BLaER1 treated with 17β-estradiol and CSF1 and Interleukin-3, amounts not matched to agents 10 nM and 100 nM (cell line): Measurements from ENCODE around the gene DHX38.

Experiments
- H3K27ac ChIP-seq, 11 experiments: shearing (Covaris generic); formaldehyde crosslinking; 2 replicates each; pipeline ENCODE4 v1.8.1; 2022
- H3K27me3 ChIP-seq, 11 experiments: shearing (Covaris generic); formaldehyde crosslinking; 2 replicates each; pipeline ENCODE4 v1.8.1; 2022
- H3K36me3 ChIP-seq, 11 experiments: shearing (Covaris generic); formaldehyde crosslinking; 2 replicates each; pipeline ENCODE4 v1.8.1; 2022
- H3K4me1 ChIP-seq, 10 experiments: shearing (Covaris generic); formaldehyde crosslinking; 2 replicates each; pipeline ENCODE4 v1.8.1; 2022
- H3K4me2 ChIP-seq, 11 experiments: shearing (Covaris generic); formaldehyde crosslinking; 2 replicates each; pipeline ENCODE4 v1.8.1; 2022
- H3K4me3 ChIP-seq, 10 experiments: shearing (Covaris generic); formaldehyde crosslinking; 2 replicates each; pipeline ENCODE4 v1.8.1; 2022
- H3K9ac ChIP-seq, 11 experiments: shearing (Covaris generic); formaldehyde crosslinking; 2 replicates each; pipeline ENCODE4 v1.8.1; 2022
- H3K9me3 ChIP-seq, 11 experiments: shearing (Covaris generic); formaldehyde crosslinking; replicated peaks in 1 of 11; 2 replicates each; pipeline ENCODE4 v1.8.1; 2022
- H4K20me1 ChIP-seq, 11 experiments: shearing (Covaris generic); formaldehyde crosslinking; 2 replicates each; pipeline ENCODE4 v1.8.1; 2022
- Cebpa-rat ChIP-seq, 11 experiments: shearing (Covaris generic); IDR thresholded peaks; 2 replicates each; pipeline ENCODE4 v1.8.1; 2022

Gene DHX38

DNA sequence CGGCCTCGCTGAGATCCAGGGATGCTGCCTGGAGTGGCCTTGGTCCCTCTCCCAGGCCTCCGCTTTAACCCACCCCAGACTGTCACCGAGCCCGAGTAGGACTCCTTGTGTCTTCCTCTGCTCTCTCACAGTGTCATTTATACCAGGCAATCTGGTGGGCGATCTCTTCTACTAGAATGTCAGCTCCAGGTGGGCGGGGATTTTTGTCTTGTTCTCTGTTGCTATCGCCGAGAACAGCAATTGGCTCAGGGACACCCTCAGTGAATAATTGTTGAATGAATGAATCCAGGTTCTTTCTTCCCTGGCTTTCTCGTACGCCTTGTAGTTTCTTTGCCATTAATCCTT lies 591 bp downstream of the DHX38 start:
- Histone ChIP-seq H3K36me3 (peaks cover 52 to 63% (median 56%) of the 10 kb centered on the region in 11 experiments), H3K27ac (peak overlapping the region; percentile 81 to 93 (median 90))
- TF ChIP-seq Cebpa-rat (IDR thresholded peaks at IDR 0.05): no peak

DNA sequence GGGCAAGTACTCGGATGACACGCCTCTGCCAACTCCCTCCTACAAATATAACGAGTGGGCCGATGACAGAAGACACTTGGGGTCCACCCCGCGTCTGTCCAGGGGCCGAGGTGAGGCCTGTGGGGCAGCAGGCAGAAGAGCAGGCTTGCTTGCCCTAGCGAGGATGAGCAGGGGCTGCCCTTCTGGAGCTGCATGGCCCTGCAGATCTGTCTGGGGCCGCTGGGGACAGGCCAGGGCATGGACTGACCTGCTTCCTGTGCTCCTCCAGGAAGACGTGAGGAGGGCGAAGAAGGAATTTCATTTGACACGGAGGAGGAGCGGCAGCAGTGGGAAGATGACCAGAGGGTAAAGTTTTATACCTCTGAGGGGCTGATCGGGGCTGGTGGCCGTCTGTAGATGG lies 5.3 kb downstream of the DHX38 start:
- no peaks in the 10 kb centered on the region for H3K9me3 ChIP-seq
- no peaks in the 10 kb centered on the region for H3K27me3 ChIP-seq
- no peak for TF ChIP-seq Cebpa-rat (IDR thresholded peaks at IDR 0.05)
- peaks cover 4 to 97% (median 64%) of the 10 kb centered on the region in 11 experiments; a peak in 20 of 22 replicates for H4K20me1 ChIP-seq
- H3K27ac ChIP-seq: no peak overlapping the region
- no peak overlapping the region for H3K9ac ChIP-seq
- no peak overlapping the region for H3K4me3 ChIP-seq
- H3K4me2 ChIP-seq: no peak overlapping the region
- H3K36me3 ChIP-seq: peaks cover 81 to 85% (median 82%) of the 10 kb centered on the region in 11 experiments
- peaks cover 18 to 27% (median 24%) of the 10 kb centered on the region in 10 experiments for H3K4me1 ChIP-seq

More for the DNA sequence above, 591 bp downstream of the DHX38 start:
- H3K4me2 ChIP-seq: peak overlapping the region; percentile 84 to 97 (median 93)
- peaks cover 31 to 42% (median 37%) of the 10 kb centered on the region in 10 experiments for H3K4me1 ChIP-seq
- H3K4me3 ChIP-seq: peak overlapping the region; percentile 73 to 99 (median 90)
- peaks cover 12 to 87% (median 56%) of the 10 kb centered on the region in 11 experiments; a peak in 20 of 22 replicates for H4K20me1 ChIP-seq
- no peaks in the 10 kb centered on the region for H3K9me3 ChIP-seq
- H3K9ac ChIP-seq: peak overlapping the region; percentile 81 to 95 (median 92)
- no peaks in the 10 kb centered on the region for H3K27me3 ChIP-seq

DNA sequence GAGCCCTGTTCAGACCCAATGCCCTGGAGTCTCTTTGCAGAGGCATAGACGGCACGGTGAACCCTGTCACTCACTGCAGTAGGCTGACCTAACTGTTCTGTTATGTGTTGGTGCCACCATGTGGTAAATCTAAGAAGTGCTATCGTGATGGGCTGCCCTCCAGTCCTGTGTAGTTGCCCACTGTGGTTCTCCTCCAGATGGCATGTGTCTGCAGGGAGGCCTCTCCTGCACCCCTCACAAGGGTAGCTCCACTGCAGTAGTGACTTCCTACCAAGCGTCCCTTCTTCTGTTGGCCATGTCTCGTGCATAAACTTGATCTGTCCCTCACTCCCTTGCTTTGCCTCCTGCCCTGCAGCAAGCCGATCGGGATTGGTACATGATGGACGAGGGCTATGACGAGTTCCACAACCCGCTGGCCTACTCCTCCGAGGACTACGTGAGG lies 5.8 kb downstream of the DHX38 start:
- Histone ChIP-seq H3K4me1 (peaks cover 18 to 27% (median 23%) of the 10 kb centered on the region in 10 experiments), H3K36me3 (peaks cover 85 to 90% (median 86%) of the 10 kb centered on the region in 11 experiments), H3K9me3 (no peaks in the 10 kb centered on the region), H3K27me3 (no peaks in the 10 kb centered on the region), H3K4me2 (no peak overlapping the region), H3K4me3 (no peak overlapping the region), H3K27ac (no peak overlapping the region), H4K20me1 (peaks cover 4 to 93% (median 68%) of the 10 kb centered on the region in 11 experiments; a peak in 20 of 22 replicates), H3K9ac (no peak overlapping the region)
- no peak for TF ChIP-seq Cebpa-rat (IDR thresholded peaks at IDR 0.05)

DNA sequence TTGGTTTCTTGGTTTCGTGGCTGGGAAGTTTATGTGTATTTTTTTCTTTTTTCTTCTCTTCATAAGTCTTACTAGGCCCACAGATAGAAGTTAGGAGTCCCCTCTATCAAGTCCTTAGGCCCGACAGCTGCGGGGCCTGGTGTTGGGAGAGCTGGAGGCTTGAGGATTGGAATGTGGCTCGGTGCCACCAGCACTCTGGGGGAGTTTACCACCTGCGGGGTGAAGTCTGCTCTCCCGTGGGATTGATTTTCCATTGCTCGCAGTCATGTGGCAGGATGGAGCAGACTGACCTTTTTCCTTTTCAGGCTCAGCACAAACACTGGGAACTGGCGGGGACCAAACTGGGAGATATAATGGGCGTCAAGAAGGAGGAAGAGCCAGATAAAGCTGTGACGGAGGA lies 7.5 kb downstream of the DHX38 start:
- H3K27ac ChIP-seq: no peak overlapping the region
- peak overlapping the region in 5 of 11 experiments; percentile 1 to 37 (median 5); a peak in 4 of 22 replicates for H3K9ac ChIP-seq
- H3K4me3 ChIP-seq: no peak overlapping the region
- H3K9me3 ChIP-seq: no peaks in the 10 kb centered on the region
- H3K36me3 ChIP-seq: peaks cover 99 to 100% (median 100%) of the 10 kb centered on the region in 11 experiments
- no peaks in the 10 kb centered on the region for H3K27me3 ChIP-seq
- H4K20me1 ChIP-seq: peaks cover 4 to 76% (median 52%) of the 10 kb centered on the region in 11 experiments; a peak in 19 of 22 replicates
- no peak for TF ChIP-seq Cebpa-rat (IDR thresholded peaks at IDR 0.05)
- no peak overlapping the region for H3K4me2 ChIP-seq
- H3K4me1 ChIP-seq: peaks cover 0 to 11% (median 8%) of the 10 kb centered on the region in 10 experiments; a peak in 12 of 20 replicates

DNA sequence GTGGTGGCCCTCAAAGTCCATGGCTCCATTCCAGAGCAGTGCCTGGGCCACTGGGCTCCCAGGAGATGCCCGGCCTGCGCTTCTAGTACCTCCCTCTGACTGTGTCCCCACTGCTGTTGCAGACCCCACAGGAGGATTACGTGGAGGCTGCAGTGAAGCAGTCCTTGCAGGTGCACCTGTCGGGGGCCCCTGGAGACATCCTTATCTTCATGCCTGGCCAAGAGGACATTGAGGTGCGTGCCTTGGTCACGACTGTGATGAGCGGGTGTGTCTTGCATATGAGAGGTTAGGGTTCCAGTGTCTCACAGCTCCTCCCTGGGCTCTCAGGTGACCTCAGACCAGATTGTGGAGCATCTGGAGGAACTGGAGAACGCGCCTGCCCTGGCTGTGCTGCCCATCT lies 11.3 kb downstream of the DHX38 start:
- Histone ChIP-seq H4K20me1 (peaks cover 0 to 54% (median 16%) of the 10 kb centered on the region in 11 experiments; a peak in 16 of 22 replicates), H3K36me3 (peaks cover 100% of the 10 kb centered on the region in 11 experiments), H3K27ac (no peak overlapping the region), H3K4me2 (no peak overlapping the region), H3K27me3 (no peaks in the 10 kb centered on the region), H3K9ac (no peak overlapping the region), H3K4me1 (peaks cover 0 to 11% (median 8%) of the 10 kb centered on the region in 10 experiments; a peak in 11 of 20 replicates), H3K9me3 (no peaks in the 10 kb centered on the region), H3K4me3 (no peak overlapping the region)
- TF ChIP-seq Cebpa-rat (IDR thresholded peaks at IDR 0.05): no peak

DNA sequence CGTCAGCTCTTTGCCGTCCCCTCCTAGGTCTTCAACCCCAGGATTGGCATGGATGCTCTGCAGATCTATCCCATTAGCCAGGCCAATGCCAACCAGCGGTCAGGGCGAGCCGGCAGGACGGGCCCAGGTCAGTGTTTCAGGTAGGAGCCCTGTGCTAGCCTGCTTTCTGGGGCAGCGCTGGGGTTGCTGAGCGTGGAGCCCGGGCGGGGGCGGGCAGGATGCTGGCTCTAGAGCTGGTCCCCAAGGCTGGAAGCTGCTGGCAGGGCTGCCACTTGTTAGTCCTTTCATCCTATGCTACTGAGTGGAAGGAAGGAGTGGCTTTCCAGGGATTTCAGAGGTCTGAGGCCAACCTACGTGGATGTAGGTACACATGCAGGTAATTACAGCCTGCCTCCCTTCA lies 12.3 kb downstream of the DHX38 start:
- H3K4me3 ChIP-seq: no peak overlapping the region
- H3K4me1 ChIP-seq: peaks cover 0 to 11% (median 8%) of the 10 kb centered on the region in 10 experiments; a peak in 11 of 20 replicates
- H3K9ac ChIP-seq: no peak overlapping the region
- H3K9me3 ChIP-seq: no peaks in the 10 kb centered on the region
- H3K4me2 ChIP-seq: no peak overlapping the region
- H3K27me3 ChIP-seq: no peaks in the 10 kb centered on the region
- no peak for TF ChIP-seq Cebpa-rat (IDR thresholded peaks at IDR 0.05)
- H3K27ac ChIP-seq: no peak overlapping the region
- peaks cover 100% of the 10 kb centered on the region in 11 experiments for H3K36me3 ChIP-seq
- H4K20me1 ChIP-seq: peaks cover 0 to 48% (median 8%) of the 10 kb centered on the region in 11 experiments; a peak in 13 of 22 replicates

DNA sequence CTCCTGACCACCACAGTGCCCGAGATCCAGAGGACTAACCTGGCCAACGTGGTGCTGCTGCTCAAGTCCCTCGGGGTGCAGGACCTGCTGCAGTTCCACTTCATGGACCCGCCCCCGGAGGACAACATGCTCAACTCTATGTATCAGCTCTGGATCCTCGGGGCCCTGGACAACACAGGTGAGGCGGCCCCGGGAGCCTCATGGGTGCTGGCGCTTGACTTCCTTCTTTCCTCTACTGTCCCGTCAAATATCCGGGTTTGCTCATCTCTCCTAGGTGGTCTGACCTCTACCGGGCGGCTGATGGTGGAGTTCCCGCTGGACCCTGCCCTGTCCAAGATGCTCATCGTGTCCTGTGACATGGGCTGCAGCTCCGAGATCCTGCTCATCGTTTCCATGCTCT lies 13.7 kb downstream of the DHX38 start:
- Histone ChIP-seq H3K4me3 (no peak overlapping the region), H3K36me3 (peaks cover 100% of the 10 kb centered on the region in 11 experiments), H3K9me3 (no peaks in the 10 kb centered on the region), H3K27me3 (no peaks in the 10 kb centered on the region), H3K4me2 (no peak overlapping the region), H4K20me1 (peaks cover 0 to 46% (median 6%) of the 10 kb centered on the region in 11 experiments; a peak in 11 of 22 replicates), H3K27ac (no peak overlapping the region), H3K4me1 (peaks cover 0 to under 1% (median 0%) of the 10 kb centered on the region in 10 experiments; a peak in 1 of 20 replicates), H3K9ac (no peak overlapping the region)
- no peak for TF ChIP-seq Cebpa-rat (IDR thresholded peaks at IDR 0.05)

DNA sequence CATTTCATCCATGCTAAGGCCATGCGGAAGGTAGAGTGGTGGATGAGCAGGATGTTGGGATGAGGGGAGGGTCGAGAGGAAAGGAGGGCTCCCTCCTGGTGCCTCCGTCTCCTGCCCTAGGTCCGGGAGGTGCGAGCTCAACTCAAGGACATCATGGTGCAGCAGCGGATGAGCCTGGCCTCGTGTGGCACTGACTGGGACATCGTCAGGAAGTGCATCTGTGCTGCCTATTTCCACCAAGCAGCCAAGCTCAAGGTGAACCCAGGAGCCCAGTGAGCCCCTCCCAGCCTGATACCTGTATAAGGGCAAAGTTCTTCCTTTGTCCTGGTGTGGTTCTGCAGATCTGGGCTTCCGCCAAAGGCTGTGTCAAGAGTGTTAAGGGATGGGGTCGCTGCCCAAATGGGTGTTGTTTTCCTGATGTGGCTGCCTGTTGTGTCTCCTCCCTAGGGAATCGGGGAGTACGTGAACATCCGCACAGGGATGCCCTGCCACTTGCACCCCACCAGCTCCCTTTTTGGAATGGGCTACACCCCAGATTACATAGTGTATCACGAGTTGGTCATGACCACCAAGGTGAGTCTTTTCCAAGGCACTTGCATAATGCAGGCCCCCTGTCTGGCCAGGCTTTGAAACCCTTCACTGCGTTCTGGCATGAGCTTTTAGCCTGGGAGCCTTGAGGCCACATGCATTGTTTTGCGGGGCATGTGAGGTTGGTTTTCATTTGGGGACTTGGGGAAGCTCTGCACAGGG lies 14.9 kb downstream of the DHX38 start:
- TF ChIP-seq Cebpa-rat (IDR thresholded peaks at IDR 0.05): no peak
- H3K4me3 ChIP-seq: no peak overlapping the region
- no peak overlapping the region for H3K9ac ChIP-seq
- H3K27ac ChIP-seq: no peak overlapping the region
- peaks cover 100% of the 10 kb centered on the region in 11 experiments for H3K36me3 ChIP-seq
- H3K9me3 ChIP-seq: no peaks in the 10 kb centered on the region
- no peaks in the 10 kb centered on the region for H3K4me1 ChIP-seq
- H3K27me3 ChIP-seq: no peaks in the 10 kb centered on the region
- no peak overlapping the region for H3K4me2 ChIP-seq
- H4K20me1 ChIP-seq: peaks cover 0 to 44% (median 3%) of the 10 kb centered on the region in 11 experiments; a peak in 9 of 22 replicates

DNA sequence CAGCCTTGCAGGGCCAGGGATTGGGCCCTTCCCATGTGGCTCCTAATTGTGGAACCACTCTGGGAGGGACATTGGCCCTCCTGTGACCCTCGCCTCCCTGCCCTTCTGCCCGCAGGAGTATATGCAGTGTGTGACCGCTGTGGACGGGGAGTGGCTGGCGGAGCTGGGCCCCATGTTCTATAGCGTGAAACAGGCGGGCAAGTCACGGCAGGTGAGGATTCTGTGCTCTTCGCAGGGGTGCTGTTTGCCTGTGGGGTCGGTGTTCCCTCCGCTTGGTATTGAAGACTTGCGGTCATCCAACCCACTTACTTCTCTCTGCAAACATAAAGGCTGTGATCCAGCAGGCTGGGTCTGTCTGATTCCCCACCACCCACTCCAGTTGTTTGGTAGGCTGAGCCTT lies 15.7 kb downstream of the DHX38 start:
- H3K9ac ChIP-seq: no peak overlapping the region
- no peak overlapping the region for H3K27ac ChIP-seq
- H3K4me2 ChIP-seq: no peak overlapping the region
- no peak overlapping the region for H3K4me3 ChIP-seq
- peaks cover 94 to 100% (median 99%) of the 10 kb centered on the region in 11 experiments for H3K36me3 ChIP-seq
- peaks cover 0 to 36% (median 0%) of the 10 kb centered on the region in 11 experiments; a peak in 9 of 22 replicates for H4K20me1 ChIP-seq
- H3K27me3 ChIP-seq: no peaks in the 10 kb centered on the region
- H3K4me1 ChIP-seq: no peaks in the 10 kb centered on the region
- TF ChIP-seq Cebpa-rat (IDR thresholded peaks at IDR 0.05): no peak
- H3K9me3 ChIP-seq: peaks cover 0 to 3% (median 0%) of the 10 kb centered on the region in 11 experiments; a peak in 1 of 22 replicates
